WTC11 (cell line): ENCODE data around the gene CNTNAP2. TPM values are rescaled to one million over a fixed set of nuclear protein-coding genes. Genes with fewer than 3 reads are reported as not detected.
A peak's percentile ranks its signal among the peaks of the same experiment; 100 is the strongest.

Experiments
- ATAC-seq: fragments of 200-7000 bp; cut with Tn5 transposase; 2 replicates; pipeline ENCODE4 v1.10.0; 2021; ENCODE audit warnings: mild to moderate bottlenecking, moderate library complexity
- CTCF ChIA-PET: fragments of 300-600 bp; sonication (Branson Sonifier 250); formaldehyde crosslinking; loops from one replicate; lab custom pipeline; 2021; ENCODE audit warnings: antibody characterized with exemption; lab: Charles Lee
- POLR2A ChIA-PET: fragments of 350-600 bp; sonication (Branson Sonifier 250); formaldehyde crosslinking; loops from one replicate; lab custom pipeline; 2021; ENCODE audit warnings: antibody characterized with exemption; lab: Charles Lee
- DNase-seq: peaks from one replicate; pipeline ENCODE4 v3.0.0; 2021; ENCODE audit warnings: low spot score
- H3K27ac Mint-ChIP-seq: 2 replicates; pipeline ENCODE4 v1.8.0; 2021; ENCODE audit warnings: mixed read lengths
- H3K27me3 Mint-ChIP-seq: 2 replicates; pipeline ENCODE4 v1.8.0; 2021; ENCODE audit warnings: low read depth, mild to moderate bottlenecking, moderate library complexity, mixed read lengths
- H3K36me3 Mint-ChIP-seq: 2 replicates; pipeline ENCODE4 v1.8.0; 2021; ENCODE audit warnings: mixed read lengths
- H3K4me1 Mint-ChIP-seq: 2 replicates; pipeline ENCODE4 v1.8.0; 2022; ENCODE audit warnings: mixed read lengths
- H3K4me3 Mint-ChIP-seq: 2 replicates; pipeline ENCODE4 v1.8.0; 2021; ENCODE audit warnings: mild to moderate bottlenecking, moderate library complexity, mixed read lengths
- H3K9me3 Mint-ChIP-seq: 2 replicates; pipeline ENCODE4 v1.8.0; 2021; ENCODE audit warnings: mixed read lengths
- CBFB ChIP-seq: sonication (generic); formaldehyde crosslinking; IDR thresholded peaks from 2 replicates; pipeline ENCODE4 v1.8.1; 2022; ENCODE audit warnings: mild to moderate bottlenecking, low read depth, missing genetic modification reagents
- CREM ChIP-seq: sonication (generic); formaldehyde crosslinking; IDR thresholded peaks from 2 replicates; pipeline ENCODE4 v1.8.1; 2022; ENCODE audit warnings: mild to moderate bottlenecking, missing genetic modification reagents, moderate library complexity
- EMX1 ChIP-seq: fragments of 250-450 bp; sonication (Bioruptor Pico); IDR thresholded peaks from 2 replicates; pipeline ENCODE4 v1.8.0; 2021; ENCODE audit warnings: mild to moderate bottlenecking
- ETV6 ChIP-seq: sonication (generic); formaldehyde crosslinking; IDR thresholded peaks from 2 replicates; pipeline ENCODE4 v1.8.1; 2022; ENCODE audit warnings: mild to moderate bottlenecking, missing genetic modification reagents
- FOXK1 ChIP-seq: sonication (generic); formaldehyde crosslinking; IDR thresholded peaks from 2 replicates; pipeline ENCODE4 v1.8.0; 2022; ENCODE audit warnings: mild to moderate bottlenecking, moderate library complexity, missing genetic modification reagents
- FOXP1 ChIP-seq: sonication (generic); formaldehyde crosslinking; IDR thresholded peaks from 2 replicates; pipeline ENCODE4 v1.8.0; 2022; ENCODE audit warnings: missing genetic modification reagents, mild to moderate bottlenecking, moderate library complexity, borderline replicate concordance
- MXD4 ChIP-seq: fragments of 250-450 bp; sonication (Bioruptor Pico); IDR thresholded peaks from 2 replicates; pipeline ENCODE4 v1.8.0; 2021; ENCODE audit warnings: mild to moderate bottlenecking, moderate library complexity, borderline replicate concordance
- NFYB ChIP-seq: sonication (generic); formaldehyde crosslinking; conservative IDR thresholded peaks from 2 replicates; pipeline ENCODE4 v1.8.0; 2022; ENCODE audit warnings: low read depth, missing genetic modification reagents
- OVOL2 ChIP-seq: fragments of 250-450 bp; sonication (Bioruptor Pico); IDR thresholded peaks from 2 replicates; pipeline ENCODE4 v1.9.0; 2021; ENCODE audit warnings: mild to moderate bottlenecking, borderline replicate concordance
- PRRX2 ChIP-seq: fragments of 250-450 bp; sonication (Bioruptor Pico); IDR thresholded peaks from 2 replicates; pipeline ENCODE4 v1.8.0; 2021; ENCODE audit warnings: mild to moderate bottlenecking
- RELA ChIP-seq: sonication (generic); formaldehyde crosslinking; IDR thresholded peaks from 2 replicates; pipeline ENCODE4 v1.8.1; 2022; ENCODE audit warnings: missing genetic modification reagents, mild to moderate bottlenecking, borderline replicate concordance
- SOX15 ChIP-seq: fragments of 250-450 bp; sonication (Bioruptor Pico); IDR thresholded peaks from 2 replicates; pipeline ENCODE4 v1.9.0; 2021; ENCODE audit warnings: mild to moderate bottlenecking
- TEAD1 ChIP-seq: sonication (generic); formaldehyde crosslinking; IDR thresholded peaks from 2 replicates; pipeline ENCODE4 v1.8.0; 2022; ENCODE audit warnings: mild to moderate bottlenecking, missing genetic modification reagents
- ZNF671 ChIP-seq: fragments of 250-450 bp; sonication (Bioruptor Pico); IDR thresholded peaks from 2 replicates; pipeline ENCODE4 v1.8.0; 2021; ENCODE audit warnings: mild to moderate bottlenecking
- total RNA-seq: library from RNA; stranded (reverse); gene quantifications from 3 replicates; pipeline ENCODE4 v1.2.3, GENCODE V29; 2021
- TF ChIP-seq, protein P1 (sequence below): sonication (generic); formaldehyde crosslinking; IDR thresholded peaks from 2 replicates; pipeline ENCODE4 v1.8.1; 2023; ENCODE audit warnings: mild to moderate bottlenecking, missing genetic modification reagents, borderline replicate concordance
- TF ChIP-seq, protein P2 (sequence below): sonication (generic); formaldehyde crosslinking; IDR thresholded peaks from 2 replicates; pipeline ENCODE4 v1.8.1; 2023; ENCODE audit warnings: mild to moderate bottlenecking, missing genetic modification reagents
- TF ChIP-seq, protein P3 (sequence below): sonication (generic); formaldehyde crosslinking; conservative IDR thresholded peaks from 2 replicates; pipeline ENCODE4 v1.8.1; 2023; ENCODE audit warnings: mild to moderate bottlenecking, low read depth, missing genetic modification reagents, moderate library complexity
- TF ChIP-seq, protein P4 (sequence below): sonication (generic); formaldehyde crosslinking; IDR thresholded peaks from 2 replicates; pipeline ENCODE4 v1.8.1; 2023; ENCODE audit warnings: mild to moderate bottlenecking, missing genetic modification reagents
- TF ChIP-seq, protein P5 (sequence below): fragments of 250-450 bp; sonication (Bioruptor Pico); IDR thresholded peaks from 2 replicates; pipeline ENCODE4 v2.1.2; 2022; ENCODE audit warnings: mild to moderate bottlenecking, moderate library complexity

Gene CNTNAP2
- total RNA-seq, 1 experiment from 2014 or later = 63.8 TPM

DNA sequence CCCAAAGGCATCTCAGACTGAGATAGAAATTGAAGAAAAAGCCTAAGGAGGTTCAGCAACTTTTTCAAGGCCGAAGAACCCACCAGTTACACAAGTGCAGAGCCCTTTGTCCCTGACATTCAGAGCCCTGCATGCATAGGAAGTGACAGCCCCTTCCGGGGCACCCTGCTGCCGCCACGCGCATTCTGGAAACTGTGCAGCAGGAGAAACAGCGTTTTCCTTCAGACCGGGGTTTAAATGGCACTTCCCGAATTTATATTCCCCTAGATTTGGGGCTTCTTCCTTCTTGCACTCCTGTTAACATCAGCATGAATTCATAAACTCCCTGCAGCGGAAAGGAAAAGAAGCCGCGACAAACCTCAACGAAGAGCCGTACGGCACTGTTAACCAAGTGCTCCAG is 2283.5 kb downstream of the CNTNAP2 start (continued):
- no peak for TF ChIP-seq ETV6 (CRISPR knock-in tag)
- TF ChIP-seq, protein P1, sequence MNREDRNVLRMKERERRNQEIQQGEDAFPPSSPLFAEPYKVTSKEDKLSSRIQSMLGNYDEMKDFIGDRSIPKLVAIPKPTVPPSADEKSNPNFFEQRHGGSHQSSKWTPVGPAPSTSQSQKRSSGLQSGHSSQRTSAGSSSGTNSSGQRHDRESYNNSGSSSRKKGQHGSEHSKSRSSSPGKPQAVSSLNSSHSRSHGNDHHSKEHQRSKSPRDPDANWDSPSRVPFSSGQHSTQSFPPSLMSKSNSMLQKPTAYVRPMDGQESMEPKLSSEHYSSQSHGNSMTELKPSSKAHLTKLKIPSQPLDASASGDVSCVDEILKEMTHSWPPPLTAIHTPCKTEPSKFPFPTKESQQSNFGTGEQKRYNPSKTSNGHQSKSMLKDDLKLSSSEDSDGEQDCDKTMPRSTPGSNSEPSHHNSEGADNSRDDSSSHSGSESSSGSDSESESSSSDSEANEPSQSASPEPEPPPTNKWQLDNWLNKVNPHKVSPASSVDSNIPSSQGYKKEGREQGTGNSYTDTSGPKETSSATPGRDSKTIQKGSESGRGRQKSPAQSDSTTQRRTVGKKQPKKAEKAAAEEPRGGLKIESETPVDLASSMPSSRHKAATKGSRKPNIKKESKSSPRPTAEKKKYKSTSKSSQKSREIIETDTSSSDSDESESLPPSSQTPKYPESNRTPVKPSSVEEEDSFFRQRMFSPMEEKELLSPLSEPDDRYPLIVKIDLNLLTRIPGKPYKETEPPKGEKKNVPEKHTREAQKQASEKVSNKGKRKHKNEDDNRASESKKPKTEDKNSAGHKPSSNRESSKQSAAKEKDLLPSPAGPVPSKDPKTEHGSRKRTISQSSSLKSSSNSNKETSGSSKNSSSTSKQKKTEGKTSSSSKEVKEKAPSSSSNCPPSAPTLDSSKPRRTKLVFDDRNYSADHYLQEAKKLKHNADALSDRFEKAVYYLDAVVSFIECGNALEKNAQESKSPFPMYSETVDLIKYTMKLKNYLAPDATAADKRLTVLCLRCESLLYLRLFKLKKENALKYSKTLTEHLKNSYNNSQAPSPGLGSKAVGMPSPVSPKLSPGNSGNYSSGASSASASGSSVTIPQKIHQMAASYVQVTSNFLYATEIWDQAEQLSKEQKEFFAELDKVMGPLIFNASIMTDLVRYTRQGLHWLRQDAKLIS (CRISPR knock-in tag) = no peak

DNA sequence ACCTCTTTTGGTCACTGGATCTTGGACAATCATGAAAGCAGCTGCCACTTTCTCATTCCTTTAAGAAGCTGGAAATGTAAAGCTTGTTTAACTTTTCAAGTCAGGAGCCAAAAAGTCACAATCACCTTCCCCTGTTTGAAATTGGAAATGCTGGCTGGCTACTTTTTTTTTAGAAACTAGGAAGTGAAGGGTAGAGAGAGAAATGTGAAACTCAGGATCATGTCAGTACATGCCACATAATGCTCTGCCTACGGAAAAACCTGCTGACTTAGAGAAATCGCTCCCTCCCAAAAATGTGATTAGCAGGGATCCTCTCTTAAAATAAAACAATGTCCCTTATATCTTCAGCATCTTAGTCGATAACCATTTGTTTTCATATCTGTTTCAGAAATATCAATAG is 2285.6 kb downstream of the CNTNAP2 start:
- Mint-ChIP-seq H3K36me3 (peaks cover 4% of the 10 kb centered on the region), H3K4me1 (peaks cover 54% of the 10 kb centered on the region), H3K27me3 (no peaks in the 10 kb centered on the region), H3K27ac (peak overlapping the region; percentile 83), H3K4me3 (no peak overlapping the region), H3K9me3 (no peaks in the 10 kb centered on the region)
- no peak for ATAC-seq
- POLR2A ChIA-PET = no interaction called here
- no peak for TF ChIP-seq EMX1 (CRISPR knock-in tag)
- TF ChIP-seq NFYB (CRISPR knock-in tag) = no peak
- no peak for TF ChIP-seq FOXK1 (CRISPR knock-in tag)
- no peak for TF ChIP-seq FOXP1 (CRISPR knock-in tag)
- TF ChIP-seq CREM (CRISPR knock-in tag) = no peak
- TF ChIP-seq, protein P2, sequence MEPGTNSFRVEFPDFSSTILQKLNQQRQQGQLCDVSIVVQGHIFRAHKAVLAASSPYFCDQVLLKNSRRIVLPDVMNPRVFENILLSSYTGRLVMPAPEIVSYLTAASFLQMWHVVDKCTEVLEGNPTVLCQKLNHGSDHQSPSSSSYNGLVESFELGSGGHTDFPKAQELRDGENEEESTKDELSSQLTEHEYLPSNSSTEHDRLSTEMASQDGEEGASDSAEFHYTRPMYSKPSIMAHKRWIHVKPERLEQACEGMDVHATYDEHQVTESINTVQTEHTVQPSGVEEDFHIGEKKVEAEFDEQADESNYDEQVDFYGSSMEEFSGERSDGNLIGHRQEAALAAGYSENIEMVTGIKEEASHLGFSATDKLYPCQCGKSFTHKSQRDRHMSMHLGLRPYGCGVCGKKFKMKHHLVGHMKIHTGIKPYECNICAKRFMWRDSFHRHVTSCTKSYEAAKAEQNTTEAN (CRISPR knock-in tag) = no peak
- TF ChIP-seq PRRX2 (CRISPR knock-in tag) = no peak
- TF ChIP-seq, protein P3, sequence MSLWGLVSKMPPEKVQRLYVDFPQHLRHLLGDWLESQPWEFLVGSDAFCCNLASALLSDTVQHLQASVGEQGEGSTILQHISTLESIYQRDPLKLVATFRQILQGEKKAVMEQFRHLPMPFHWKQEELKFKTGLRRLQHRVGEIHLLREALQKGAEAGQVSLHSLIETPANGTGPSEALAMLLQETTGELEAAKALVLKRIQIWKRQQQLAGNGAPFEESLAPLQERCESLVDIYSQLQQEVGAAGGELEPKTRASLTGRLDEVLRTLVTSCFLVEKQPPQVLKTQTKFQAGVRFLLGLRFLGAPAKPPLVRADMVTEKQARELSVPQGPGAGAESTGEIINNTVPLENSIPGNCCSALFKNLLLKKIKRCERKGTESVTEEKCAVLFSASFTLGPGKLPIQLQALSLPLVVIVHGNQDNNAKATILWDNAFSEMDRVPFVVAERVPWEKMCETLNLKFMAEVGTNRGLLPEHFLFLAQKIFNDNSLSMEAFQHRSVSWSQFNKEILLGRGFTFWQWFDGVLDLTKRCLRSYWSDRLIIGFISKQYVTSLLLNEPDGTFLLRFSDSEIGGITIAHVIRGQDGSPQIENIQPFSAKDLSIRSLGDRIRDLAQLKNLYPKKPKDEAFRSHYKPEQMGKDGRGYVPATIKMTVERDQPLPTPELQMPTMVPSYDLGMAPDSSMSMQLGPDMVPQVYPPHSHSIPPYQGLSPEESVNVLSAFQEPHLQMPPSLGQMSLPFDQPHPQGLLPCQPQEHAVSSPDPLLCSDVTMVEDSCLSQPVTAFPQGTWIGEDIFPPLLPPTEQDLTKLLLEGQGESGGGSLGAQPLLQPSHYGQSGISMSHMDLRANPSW (CRISPR knock-in tag) = no peak
- no peak for TF ChIP-seq TEAD1 (CRISPR knock-in tag)
- no peak for TF ChIP-seq CBFB
- TF ChIP-seq, protein P4, sequence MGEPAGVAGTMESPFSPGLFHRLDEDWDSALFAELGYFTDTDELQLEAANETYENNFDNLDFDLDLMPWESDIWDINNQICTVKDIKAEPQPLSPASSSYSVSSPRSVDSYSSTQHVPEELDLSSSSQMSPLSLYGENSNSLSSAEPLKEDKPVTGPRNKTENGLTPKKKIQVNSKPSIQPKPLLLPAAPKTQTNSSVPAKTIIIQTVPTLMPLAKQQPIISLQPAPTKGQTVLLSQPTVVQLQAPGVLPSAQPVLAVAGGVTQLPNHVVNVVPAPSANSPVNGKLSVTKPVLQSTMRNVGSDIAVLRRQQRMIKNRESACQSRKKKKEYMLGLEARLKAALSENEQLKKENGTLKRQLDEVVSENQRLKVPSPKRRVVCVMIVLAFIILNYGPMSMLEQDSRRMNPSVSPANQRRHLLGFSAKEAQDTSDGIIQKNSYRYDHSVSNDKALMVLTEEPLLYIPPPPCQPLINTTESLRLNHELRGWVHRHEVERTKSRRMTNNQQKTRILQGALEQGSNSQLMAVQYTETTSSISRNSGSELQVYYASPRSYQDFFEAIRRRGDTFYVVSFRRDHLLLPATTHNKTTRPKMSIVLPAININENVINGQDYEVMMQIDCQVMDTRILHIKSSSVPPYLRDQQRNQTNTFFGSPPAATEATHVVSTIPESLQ (CRISPR knock-in tag) = no peak
- no peak for TF ChIP-seq SOX15 (CRISPR knock-in tag)
- TF ChIP-seq RELA (CRISPR knock-in tag) = no peak
- TF ChIP-seq MXD4 (CRISPR knock-in tag) = no peak
- TF ChIP-seq OVOL2 (CRISPR knock-in tag) = no peak
- TF ChIP-seq, protein P5, sequence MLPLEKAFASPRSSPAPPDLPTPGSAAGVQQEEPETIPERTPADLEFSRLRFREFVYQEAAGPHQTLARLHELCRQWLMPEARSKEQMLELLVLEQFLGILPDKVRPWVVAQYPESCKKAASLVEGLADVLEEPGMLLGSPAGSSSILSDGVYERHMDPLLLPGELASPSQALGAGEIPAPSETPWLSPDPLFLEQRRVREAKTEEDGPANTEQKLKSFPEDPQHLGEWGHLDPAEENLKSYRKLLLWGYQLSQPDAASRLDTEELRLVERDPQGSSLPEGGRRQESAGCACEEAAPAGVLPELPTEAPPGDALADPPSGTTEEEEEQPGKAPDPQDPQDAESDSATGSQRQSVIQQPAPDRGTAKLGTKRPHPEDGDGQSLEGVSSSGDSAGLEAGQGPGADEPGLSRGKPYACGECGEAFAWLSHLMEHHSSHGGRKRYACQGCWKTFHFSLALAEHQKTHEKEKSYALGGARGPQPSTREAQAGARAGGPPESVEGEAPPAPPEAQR (CRISPR knock-in tag) = no peak
- no peak for TF ChIP-seq ZNF671 (CRISPR knock-in tag)
- CTCF ChIA-PET = no interaction called here
- DNase-seq = no peak
